Naive B cell (primary cell): ENCODE results near the gene LITAF. TPM values are rescaled to one million over a fixed set of nuclear protein-coding genes. Genes with fewer than 3 reads are reported as not detected.

Experiments used
- ATAC-seq, 2 donors: fragments of 150-1000 bp; cut with Tn5 transposase; 2 replicates each; pipeline ENCODE4 v1.10.0; 2021; ENCODE audit warnings: low read depth in 2 of 2, mild to moderate bottlenecking in 2 of 2, moderate library complexity in 2 of 2
- DNase-seq: peaks from one replicate; pipeline ENCODE4 v3.0.0; 2022
- H3K27ac Mint-ChIP-seq, 6 donors: one replicate each; pipeline ENCODE4 v1.8.0; 2020 to 2022; ENCODE audit warnings: mild to moderate bottlenecking in 6 of 6, mixed read lengths in 6 of 6, moderate library complexity in 5 of 6, inconsistent platforms in 2 of 6
- H3K27me3 Mint-ChIP-seq, 3 donors: one replicate each; pipeline ENCODE4 v1.8.0; 2021 to 2022; ENCODE audit warnings: mixed read lengths in 3 of 3, mild to moderate bottlenecking in 1 of 3
- H3K36me3 Mint-ChIP-seq, 2 donors: one replicate each; pipeline ENCODE4 v1.8.0; 2020 to 2022; ENCODE audit warnings: mixed read lengths in 2 of 2, inconsistent platforms in 1 of 2, mild to moderate bottlenecking in 1 of 2
- H3K4me1 Mint-ChIP-seq, 3 donors: one replicate each; pipeline ENCODE4 v1.8.0; 2020 to 2022; ENCODE audit warnings: mixed read lengths in 3 of 3, inconsistent platforms in 1 of 3, mild to moderate bottlenecking in 1 of 3, moderate library complexity in 1 of 3
- H3K4me3 Mint-ChIP-seq, 8 donors: one replicate each; pipeline ENCODE4 v1.8.0; 2020 to 2022; ENCODE audit warnings: mild to moderate bottlenecking in 8 of 8, mixed read lengths in 8 of 8, moderate library complexity in 8 of 8, inconsistent platforms in 2 of 8
- H3K9me3 Mint-ChIP-seq, 7 donors: one replicate each; pipeline ENCODE4 v1.8.0; 2020 to 2022; ENCODE audit warnings: mixed read lengths in 7 of 7, mild to moderate bottlenecking in 5 of 7, inconsistent platforms in 2 of 7, moderate library complexity in 1 of 7
- polyA plus RNA-seq, 6 donors: library from polyadenylated mRNA; unstranded; fragments of 300-500 nt; fragmentation: Illumina TruSeq; gene quantifications; one replicate each; pipeline ENCODE4 v1.2.3, GENCODE V29; 2021; ENCODE audit warnings: low read depth in 6 of 6

LITAF gene
- polyA plus RNA-seq, 6 donors from 2014 or later = 275 to 379 (median 304) TPM

DNA sequence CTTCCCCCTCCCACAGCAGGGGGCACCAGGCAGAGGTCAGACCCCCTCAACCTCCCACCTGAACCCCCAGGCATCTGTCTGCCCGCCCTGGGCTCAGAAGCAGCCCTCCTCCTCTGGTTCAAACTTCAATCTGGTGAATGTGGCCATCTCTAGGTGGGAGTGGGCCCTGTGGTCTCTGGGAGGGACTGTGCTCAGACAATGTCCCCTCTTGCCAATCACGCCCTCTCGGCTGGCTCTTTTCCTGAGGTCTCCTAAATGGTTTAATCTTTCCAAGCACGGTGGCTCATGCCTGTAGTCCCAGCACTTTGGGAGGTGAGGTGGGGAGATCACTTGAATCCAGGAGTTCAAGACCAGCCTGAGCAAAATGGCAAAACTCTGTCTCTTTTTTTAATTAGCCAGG is 15.2 kb downstream of the LITAF start:
- ATAC-seq (no peak), DNase-seq (no peak)
- Mint-ChIP-seq H3K4me3 (peak overlapping the region in 2 of 8 donors; percentile 26 to 78), H3K4me1 (peaks cover 54 to 85% (median 69%) of the 10 kb centered on the region in 3 donors), H3K36me3 (peaks cover 0 to 4% of the 10 kb centered on the region in 2 donors), H3K9me3 (peaks cover 0 to 3% (median 0%) of the 10 kb centered on the region in 7 donors), H3K27ac (peak overlapping the region; percentile 92 to 98 (median 94)), H3K27me3 (no peaks in the 10 kb centered on the region)

DNA sequence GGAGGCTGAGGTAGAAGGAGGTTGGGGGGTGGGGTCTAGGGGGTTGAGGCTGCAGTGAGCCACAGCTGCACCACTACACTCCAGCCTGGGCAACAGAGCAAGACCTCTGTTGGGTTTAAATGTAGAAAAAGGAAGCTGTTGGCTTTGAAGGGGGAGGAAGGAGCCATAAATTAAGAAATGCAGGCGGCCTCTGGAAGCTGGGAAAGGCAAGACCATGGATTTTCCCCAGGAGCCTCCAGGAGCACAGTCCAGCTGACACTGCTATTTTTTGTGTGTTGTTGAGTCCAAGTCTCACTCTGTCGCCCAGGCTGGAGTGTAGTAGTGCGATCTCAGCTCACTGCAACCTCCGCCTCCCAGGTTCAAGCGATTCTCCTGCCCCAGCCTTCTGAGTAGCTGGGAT is 15.9 kb downstream of the LITAF start:
- Mint-ChIP-seq H3K36me3 (peaks cover 2 to 11% of the 10 kb centered on the region in 2 donors), H3K4me1 (peaks cover 60 to 87% (median 72%) of the 10 kb centered on the region in 3 donors), H3K4me3 (peak overlapping the region in 6 of 8 donors; percentile 4 to 73 (median 41)), H3K27me3 (no peaks in the 10 kb centered on the region), H3K9me3 (peaks cover 0 to 3% (median 0%) of the 10 kb centered on the region in 7 donors), H3K27ac (peak overlapping the region; percentile 67 to 96 (median 94))
- ATAC-seq = peak in 1 of 2 donors; percentile 26
- DNase-seq = no peak

DNA sequence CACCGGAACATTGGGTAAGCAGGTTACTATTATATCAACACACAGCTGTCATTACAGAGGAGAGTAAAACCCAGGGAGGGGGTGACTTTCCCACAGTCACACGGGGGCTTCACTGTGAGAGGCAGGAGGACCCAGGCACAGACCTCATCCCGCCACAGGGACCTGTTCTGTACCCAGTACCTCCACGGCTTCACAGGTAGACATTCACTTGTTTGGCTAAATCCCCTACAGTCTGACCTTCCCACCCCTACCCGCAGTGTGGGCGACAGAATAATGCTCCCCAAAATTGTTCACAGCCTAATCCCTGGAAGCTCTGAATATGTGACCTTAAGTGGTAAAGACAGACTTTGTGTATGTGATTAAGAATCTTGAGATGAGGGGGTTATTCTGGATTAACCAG is 16.5 kb downstream of the LITAF start:
- Mint-ChIP-seq H3K27ac (peak overlapping the region in 5 of 6 donors; percentile 93 to 96 (median 95)), H3K27me3 (no peaks in the 10 kb centered on the region), H3K36me3 (peaks cover 5 to 16% of the 10 kb centered on the region in 2 donors), H3K4me3 (peak overlapping the region in 3 of 8 donors; percentile 13 to 73 (median 56)), H3K4me1 (peaks cover 58 to 86% (median 71%) of the 10 kb centered on the region in 3 donors), H3K9me3 (peaks cover 0 to 3% (median 0%) of the 10 kb centered on the region in 7 donors)
- DNase-seq (no peak), ATAC-seq (no peak)

DNA sequence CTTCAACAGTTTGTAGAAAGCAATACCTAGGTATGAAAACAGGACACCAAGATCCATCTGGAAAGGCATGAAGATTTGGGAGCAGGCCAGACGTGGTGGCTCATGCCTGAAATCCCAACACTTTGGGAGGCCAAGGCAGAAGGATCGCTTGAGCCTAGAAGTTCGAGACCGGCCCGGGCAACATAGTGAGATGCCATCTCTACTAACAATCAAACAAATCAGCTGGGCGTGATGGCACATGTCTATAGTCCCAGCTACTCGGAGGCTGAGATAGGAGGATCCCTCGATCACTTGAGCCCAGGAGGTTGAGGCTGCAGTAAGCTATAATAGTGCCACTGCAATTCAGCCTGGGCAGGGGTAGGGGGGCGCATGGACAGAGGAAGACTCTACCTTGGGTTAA is 20.3 kb downstream of the LITAF start:
- no peak for DNase-seq
- H3K9me3 Mint-ChIP-seq = no peaks in the 10 kb centered on the region
- H3K36me3 Mint-ChIP-seq = peaks cover 5 to 16% of the 10 kb centered on the region in 2 donors
- H3K4me1 Mint-ChIP-seq = peaks cover 39 to 83% (median 61%) of the 10 kb centered on the region in 3 donors
- no peaks in the 10 kb centered on the region for H3K27me3 Mint-ChIP-seq
- H3K4me3 Mint-ChIP-seq = peak overlapping the region in 1 of 8 donors; percentile 29
- no peak for ATAC-seq
- peak overlapping the region in 4 of 6 donors; percentile 38 to 83 (median 62) for H3K27ac Mint-ChIP-seq

DNA sequence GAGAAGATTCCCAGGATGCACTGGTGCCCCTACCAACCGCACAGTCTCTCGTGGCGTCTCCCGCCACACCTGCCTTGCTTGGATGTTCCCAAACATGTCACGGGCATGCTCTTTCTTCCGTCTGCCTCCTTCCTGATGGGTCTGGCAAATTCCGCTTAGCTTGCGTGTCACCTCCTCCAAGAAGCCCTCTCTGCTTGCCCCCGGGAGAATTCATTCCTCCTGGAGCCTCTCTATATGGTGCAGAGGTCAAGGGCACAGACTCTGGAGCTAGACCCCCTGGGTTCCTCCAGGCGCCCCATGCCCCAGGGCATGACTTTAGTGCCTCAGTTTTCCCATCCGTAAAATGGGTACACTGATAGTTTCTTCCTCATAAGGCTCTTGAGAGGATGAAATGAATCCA is 21.1 kb downstream of the LITAF start:
- no peak overlapping the region for H3K4me3 Mint-ChIP-seq
- no peaks in the 10 kb centered on the region for H3K9me3 Mint-ChIP-seq
- H3K27ac Mint-ChIP-seq = peak overlapping the region in 5 of 6 donors; percentile 3 to 94 (median 67)
- no peaks in the 10 kb centered on the region for H3K27me3 Mint-ChIP-seq
- DNase-seq = no peak
- ATAC-seq = no peak
- H3K36me3 Mint-ChIP-seq = peaks cover 5 to 16% of the 10 kb centered on the region in 2 donors
- peaks cover 37 to 82% (median 61%) of the 10 kb centered on the region in 3 donors for H3K4me1 Mint-ChIP-seq

DNA sequence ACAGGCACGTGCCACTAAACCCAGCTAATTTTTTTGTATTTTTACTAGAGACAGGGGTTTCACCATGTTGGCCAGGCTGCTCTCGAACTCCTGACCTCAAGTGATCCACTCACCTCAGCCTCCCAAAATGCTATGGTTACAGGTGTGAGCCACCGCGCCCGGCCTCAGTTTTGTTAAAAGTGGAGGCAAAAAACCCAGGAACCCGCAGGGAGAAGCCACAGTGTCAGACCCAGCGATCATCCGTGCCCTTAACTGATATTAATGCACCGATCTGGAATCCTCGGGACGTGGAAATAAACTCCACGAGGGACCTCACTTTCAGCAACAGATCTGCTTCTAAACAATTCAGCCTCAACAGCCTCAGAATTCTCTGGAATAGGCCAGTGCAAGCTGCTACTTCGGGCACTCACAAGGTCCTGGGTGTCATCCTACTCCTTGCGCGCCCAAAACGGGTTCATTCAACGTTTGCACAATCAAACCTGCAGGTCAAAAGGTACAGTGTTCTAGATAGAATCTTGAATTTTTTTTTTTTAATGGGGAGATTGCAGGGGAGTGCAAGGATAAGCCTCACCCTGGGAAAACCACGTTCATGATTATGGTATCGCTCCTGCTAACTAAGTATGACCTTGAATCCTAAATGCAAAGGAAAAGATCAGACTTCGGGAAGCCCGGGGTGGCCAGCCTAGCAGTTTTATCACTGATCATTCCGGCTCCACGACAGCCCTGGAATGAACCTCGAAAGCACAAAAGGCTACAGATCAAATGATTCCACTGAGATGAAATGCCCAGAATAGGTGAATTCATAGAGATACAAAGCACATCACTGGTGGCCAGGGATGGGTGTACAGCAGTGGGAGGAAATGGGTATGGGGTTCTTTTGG is 22.4 kb downstream of the LITAF start:
- DNase-seq (no peak), ATAC-seq (no peak)
- Mint-ChIP-seq H3K4me3 (no peak overlapping the region), H3K9me3 (no peaks in the 10 kb centered on the region), H3K36me3 (peaks cover 5 to 16% of the 10 kb centered on the region in 2 donors), H3K4me1 (peaks cover 32 to 72% (median 54%) of the 10 kb centered on the region in 3 donors), H3K27ac (peak overlapping the region in 3 of 6 donors; percentile 29 to 72 (median 47)), H3K27me3 (no peaks in the 10 kb centered on the region)

DNA sequence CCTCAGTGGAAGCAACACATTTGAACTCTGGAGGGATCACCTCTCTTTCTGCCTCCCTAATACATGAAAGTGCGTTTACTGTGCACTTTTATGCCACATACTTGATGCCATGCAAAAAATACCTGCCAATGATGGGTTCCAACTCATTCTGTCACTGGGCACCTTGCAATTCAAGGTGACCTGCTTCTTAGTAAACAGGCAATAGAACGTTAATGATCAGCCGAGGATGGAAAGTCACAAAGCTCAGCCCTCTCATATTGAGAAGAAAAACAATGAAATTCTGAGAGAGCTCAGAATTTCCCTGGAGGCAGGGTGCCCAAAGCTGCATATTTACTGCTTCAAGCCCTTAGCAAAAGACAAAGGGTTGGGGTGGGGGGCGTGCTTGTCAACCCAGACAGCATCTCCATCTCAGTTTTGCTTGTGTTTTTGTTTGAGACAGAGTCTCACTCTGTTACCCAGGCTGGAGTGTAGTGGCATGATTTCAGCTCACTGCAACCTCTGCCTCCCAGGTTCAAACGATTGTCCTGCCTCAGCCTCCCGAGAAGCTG is 23.2 kb downstream of the LITAF start:
- Mint-ChIP-seq H3K4me3 (no peak overlapping the region), H3K27me3 (no peaks in the 10 kb centered on the region), H3K27ac (peak overlapping the region in 5 of 6 donors; percentile 29 to 88 (median 72)), H3K36me3 (peaks cover 5 to 16% of the 10 kb centered on the region in 2 donors), H3K9me3 (no peaks in the 10 kb centered on the region), H3K4me1 (peaks cover 35 to 75% (median 53%) of the 10 kb centered on the region in 3 donors)
- ATAC-seq (no peak), DNase-seq (no peak)

DNA sequence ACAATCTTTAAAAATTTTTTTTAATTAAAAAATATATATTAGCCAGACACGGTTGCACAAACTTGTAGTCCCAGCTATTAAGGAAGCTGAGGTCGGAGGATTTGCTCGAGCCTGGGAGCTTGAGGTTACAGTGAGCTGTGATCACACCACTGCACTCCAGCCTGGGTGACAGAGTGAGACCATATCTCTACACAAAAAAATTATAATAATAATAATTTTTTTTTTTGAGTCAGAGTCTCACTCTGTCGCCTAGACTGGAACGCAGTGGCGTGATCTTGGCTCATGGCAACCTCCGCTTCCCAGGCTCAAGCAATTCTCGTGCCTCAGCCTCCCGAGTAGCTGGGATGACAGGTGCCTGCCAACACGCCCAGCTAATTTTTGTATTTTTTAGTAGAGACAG is 23.8 kb downstream of the LITAF start:
- H3K36me3 Mint-ChIP-seq = peaks cover 5 to 16% of the 10 kb centered on the region in 2 donors
- DNase-seq (no peak), ATAC-seq (peak in 1 of 2 donors; percentile 25)
- peaks cover 34 to 72% (median 47%) of the 10 kb centered on the region in 3 donors for H3K4me1 Mint-ChIP-seq
- no peaks in the 10 kb centered on the region for H3K9me3 Mint-ChIP-seq
- H3K4me3 Mint-ChIP-seq = no peak overlapping the region
- peak overlapping the region in 3 of 6 donors; percentile 65 to 72 (median 71) for H3K27ac Mint-ChIP-seq
- H3K27me3 Mint-ChIP-seq = no peaks in the 10 kb centered on the region

DNA sequence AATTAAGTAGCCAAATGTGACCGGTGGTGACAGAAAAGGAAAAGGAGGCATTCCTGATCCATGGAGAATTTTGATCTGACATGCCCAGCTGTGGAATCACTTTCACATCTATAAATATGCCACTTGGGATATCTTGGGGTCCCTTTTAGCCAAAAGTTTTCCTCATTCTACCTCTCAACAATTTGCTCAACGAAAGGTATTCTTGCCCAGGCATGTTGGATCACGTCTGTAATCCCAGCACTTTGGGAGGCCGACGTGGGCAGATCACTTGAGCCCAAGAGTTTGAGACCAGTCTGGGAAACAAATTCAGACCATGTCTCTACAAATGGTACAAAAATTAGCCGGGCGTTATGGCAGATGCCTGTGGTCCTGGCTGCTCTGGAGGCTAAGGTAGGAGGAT is 24.3 kb downstream of the LITAF start:
- ATAC-seq (no peak), DNase-seq (no peak)
- Mint-ChIP-seq H3K4me1 (peaks cover 34 to 68% (median 44%) of the 10 kb centered on the region in 3 donors), H3K27ac (peak overlapping the region in 2 of 6 donors; percentile 65 to 72), H3K4me3 (no peak overlapping the region), H3K27me3 (no peaks in the 10 kb centered on the region), H3K9me3 (no peaks in the 10 kb centered on the region), H3K36me3 (peaks cover 5 to 16% of the 10 kb centered on the region in 2 donors)

DNA sequence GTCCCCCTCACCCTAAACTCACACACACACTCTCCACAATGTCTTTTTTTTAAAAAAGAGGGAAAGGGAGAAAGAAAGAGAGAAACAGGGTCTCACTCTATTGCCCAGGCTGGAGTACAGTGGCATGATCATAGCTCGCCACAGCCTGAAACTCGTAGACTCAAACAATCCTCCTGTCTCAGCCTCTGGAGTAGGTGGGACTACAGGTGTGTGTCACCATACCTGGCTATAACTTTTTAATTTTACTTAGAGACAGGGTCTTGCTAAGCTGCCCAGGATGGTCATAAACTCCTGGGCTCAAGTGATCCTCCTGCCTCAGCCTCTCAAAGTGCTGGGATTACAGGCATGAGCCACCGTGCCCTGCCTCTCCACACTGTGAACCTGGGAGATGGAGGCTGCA is 24.9 kb downstream of the LITAF start:
- Mint-ChIP-seq H3K27me3 (no peaks in the 10 kb centered on the region), H3K4me3 (no peak overlapping the region), H3K4me1 (peaks cover 33 to 68% (median 44%) of the 10 kb centered on the region in 3 donors), H3K27ac (peak overlapping the region in 5 of 6 donors; percentile 33 to 88 (median 47)), H3K36me3 (peaks cover 7 to 20% of the 10 kb centered on the region in 2 donors), H3K9me3 (peaks cover 0 to 4% (median 0%) of the 10 kb centered on the region in 7 donors)
- ATAC-seq = no peak
- DNase-seq = no peak

DNA sequence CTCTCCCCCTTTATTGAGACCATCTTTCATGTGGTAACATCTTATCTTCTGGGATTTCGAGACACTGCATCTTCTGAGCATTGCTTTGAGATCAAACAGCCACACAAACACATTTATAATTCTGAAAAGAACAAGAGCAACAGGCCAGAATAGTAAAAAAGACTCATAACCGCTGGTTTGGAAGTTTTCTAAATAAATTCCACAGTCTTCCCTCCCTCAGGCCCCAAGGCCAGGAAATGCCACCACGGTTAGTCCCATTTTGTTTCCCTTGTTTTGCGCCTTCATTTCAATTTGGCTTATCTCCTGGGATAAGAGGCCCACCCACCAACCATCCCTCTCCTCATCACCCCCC is 25.3 kb downstream of the LITAF start:
- H3K4me3 Mint-ChIP-seq = peak overlapping the region in 1 of 8 donors; percentile 6

DNA sequence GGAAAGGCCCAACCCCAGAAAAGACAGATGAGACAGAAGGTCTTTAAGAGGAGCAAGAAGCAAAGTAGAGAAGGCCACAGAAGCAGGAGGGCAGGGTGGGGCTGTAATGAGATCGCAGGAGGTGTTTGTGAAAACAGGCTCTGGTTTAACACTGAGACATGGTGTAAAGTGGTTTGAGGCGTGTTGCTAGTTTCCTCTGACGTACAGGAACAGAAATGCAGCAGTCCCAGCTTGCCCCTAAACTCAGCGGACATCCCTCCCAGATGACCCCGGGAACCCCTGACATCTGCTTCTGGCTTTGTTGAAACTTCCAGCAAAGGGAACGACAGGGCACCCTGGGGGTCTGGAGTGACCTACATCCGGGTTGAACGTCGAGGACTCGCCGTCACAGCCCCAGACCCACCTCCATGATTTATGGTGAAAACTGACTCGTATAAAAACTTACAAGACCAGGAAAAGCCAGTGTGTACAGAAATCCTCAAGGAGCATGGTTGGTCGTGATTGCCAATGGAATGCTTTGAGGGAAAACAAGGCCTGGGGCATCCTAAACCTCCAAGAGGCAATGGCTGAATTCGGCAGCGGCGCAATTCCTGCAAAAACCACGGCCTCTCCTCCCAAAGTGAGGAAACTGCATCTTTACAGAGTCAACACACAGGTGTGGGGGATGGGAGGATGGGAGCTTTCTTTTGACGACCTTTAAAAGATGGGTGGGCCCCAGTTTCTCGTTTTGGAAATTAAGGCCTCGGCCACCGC is 25.8 kb downstream of the LITAF start:
- H3K4me1 Mint-ChIP-seq = peaks cover 24 to 64% (median 36%) of the 10 kb centered on the region in 3 donors
- peaks cover 0 to 13% (median 6%) of the 10 kb centered on the region in 7 donors for H3K9me3 Mint-ChIP-seq
- H3K27me3 Mint-ChIP-seq = no peaks in the 10 kb centered on the region
- DNase-seq (no peak), ATAC-seq (peak; percentile 57 to 85)
- peak overlapping the region in 2 of 8 donors; percentile 21 to 31 for H3K4me3 Mint-ChIP-seq
- peaks cover 16 to 20% of the 10 kb centered on the region in 2 donors for H3K36me3 Mint-ChIP-seq
- peak overlapping the region in 5 of 6 donors; percentile 57 to 88 (median 86) for H3K27ac Mint-ChIP-seq

More for the DNA sequence above, 25.3 kb downstream of the LITAF start:
- peaks cover 0 to 8% (median 2%) of the 10 kb centered on the region in 7 donors for H3K9me3 Mint-ChIP-seq
- DNase-seq = no peak
- no peak for ATAC-seq
- peaks cover 29 to 67% (median 40%) of the 10 kb centered on the region in 3 donors for H3K4me1 Mint-ChIP-seq
- H3K27ac Mint-ChIP-seq = peak overlapping the region in 5 of 6 donors; percentile 5 to 88 (median 57)
- peaks cover 12 to 20% of the 10 kb centered on the region in 2 donors for H3K36me3 Mint-ChIP-seq
- no peaks in the 10 kb centered on the region for H3K27me3 Mint-ChIP-seq
